ENCODE results near the gene MLF1.
"Not testable (repeated sequence)": the region's sequence is repeated elsewhere in the genome, so short reads cannot be mapped to it uniquely, and the experiment has no call there.

The MLF1 gene

GRCh38 chr3:158570999-158571702, at the start of gene MLF1:
TSS of gene MLF1 (plus strand) at chr3:158571194. CDS start at chr3:158571301, 107 bp downstream.
- peak; percentile 96 for DNase-seq (ENCODE audit: low read depth)

GRCh38 chr3:158522221-158523136, 48.5 kb upstream of the MLF1 start:
- DNase-seq (ENCODE audit: low read depth) = peak; percentile 28

GRCh38 chr3:158528076-158528674, 42.8 kb upstream of the MLF1 start:
- no peak for DNase-seq (ENCODE audit: low read depth)

GRCh38 chr3:158531334-158531733, 39.7 kb upstream of the MLF1 start:
- DNase-seq (ENCODE audit: low read depth) = no peak

GRCh38 chr3:158532099-158532734, 38.8 kb upstream of the MLF1 start:
- DNase-seq (ENCODE audit: low read depth) = peak; percentile 63

- DNase-seq (ENCODE audit: low read depth) = no peak
Measured at GRCh38 chr3:158535918-158536317, 35.1 kb upstream of the MLF1 start.

- DNase-seq (ENCODE audit: low read depth) = peak; percentile 71
Measured at GRCh38 chr3:158539414-158540014, 31.5 kb upstream of the MLF1 start.

GRCh38 chr3:158540066-158540465, 30.9 kb upstream of the MLF1 start:
- DNase-seq (ENCODE audit: low read depth) = no peak

- no peak for DNase-seq (ENCODE audit: low read depth)
Measured at GRCh38 chr3:158548691-158549090, 22.3 kb upstream of the MLF1 start.

- DNase-seq (ENCODE audit: low read depth) = not testable (repeated sequence)
Measured at GRCh38 chr3:158549938-158550337, 21.1 kb upstream of the MLF1 start.

GRCh38 chr3:158552124-158552523, 18.9 kb upstream of the MLF1 start:
- no peak for DNase-seq (ENCODE audit: low read depth)

- no peak for DNase-seq (ENCODE audit: low read depth)
Measured at GRCh38 chr3:158559504-158559903, 11.5 kb upstream of the MLF1 start.

- no peak for DNase-seq (ENCODE audit: low read depth)
Measured at GRCh38 chr3:158560979-158561378, 10.0 kb upstream of the MLF1 start.

GRCh38 chr3:158562674-158563073, 8.3 kb upstream of the MLF1 start:
- DNase-seq (ENCODE audit: low read depth) = no peak

- DNase-seq (ENCODE audit: low read depth) = no peak
Measured at GRCh38 chr3:158563076-158563475, 7.9 kb upstream of the MLF1 start.

- DNase-seq (ENCODE audit: low read depth) = no peak
Measured at GRCh38 chr3:158565076-158565475, 5.9 kb upstream of the MLF1 start.

- peak; percentile 60 for DNase-seq (ENCODE audit: low read depth)
Measured at GRCh38 chr3:158568784-158569183, 2.2 kb upstream of the MLF1 start.

GRCh38 chr3:158569794-158570193, 1.2 kb upstream of the MLF1 start:
- DNase-seq (ENCODE audit: low read depth) = no peak

GRCh38 chr3:158571969-158572765, 1.2 kb downstream of the MLF1 start:
- no peak for DNase-seq (ENCODE audit: low read depth)

GRCh38 chr3:158572766-158573060, 1.7 kb downstream of the MLF1 start:
- no peak for DNase-seq (ENCODE audit: low read depth)

GRCh38 chr3:158573714-158574113, 2.7 kb downstream of the MLF1 start:
- DNase-seq (ENCODE audit: low read depth) = peak; percentile 12
